Aorta (tissue), 4 donors: ENCODE data around the gene APCDD1. TPM values are rescaled to one million over a fixed set of nuclear protein-coding genes. Genes with fewer than 3 reads are reported as not detected.

Experiments used
- polyA plus RNA-seq, 2 donors: library from polyadenylated mRNA; stranded (reverse); fragments of 200-250 nt; gene quantifications; one replicate each; pipeline ENCODE4 v1.2.3, GENCODE V29; 2013
- total RNA-seq, 2 donors: library from RNA; stranded (reverse); fragmentation: NEBNext Ultra II Directional; extraction: Animal tissue kit (Norgen Biotek cat#: 25700); gene quantifications; one replicate each; pipeline ENCODE4 v1.2.1, GENCODE V29; 2021
- donor health status: healthy with polysubstance abuse.
- donor health status: Bipolar disorder and iron deficiency.
- donor health status: DM: no; HTN: no; CAD: no.
- donor health status: DM: yes; HTN: yes; CAD: no.

The APCDD1 gene
- total and polyA plus RNA-seq, 4 donors: 7.6 to 45.5 (median 10.5) TPM

Other genes with a start within 250 kb of the APCDD1 start
- 10 to 100 TPM; 36.0 to 49.7 TPM for gene NAPG, start 71.4 kb downstream of the APCDD1 start, total RNA-seq
- gene NAPG, start 71.4 kb downstream of the APCDD1 start, polyA plus RNA-seq: 10 to 100 TPM; 16.6 to 18.3 TPM